Cardiac fibroblast (primary cell): ENCODE measurements around the gene SLC16A1.

Experiments
- DNase-seq, 2 donors: peaks; one replicate each; pipeline versions ENCODE4 v3.0.0 to v3.0.0-alpha.2; 2010; ENCODE audit warnings: low read depth in 2 of 2
- H3K4me3 ChIP-seq, 2 donors: replicated peaks in 1 of 2; 1 replicate in 1 of 2; 2 replicates in 1 of 2; pipeline ENCODE4 v1.5.1; 2011; ENCODE audit warnings: low read depth in 2 of 2, low read length in 2 of 2, mild to moderate bottlenecking in 2 of 2, moderate library complexity in 1 of 2
- CTCF ChIP-seq: IDR thresholded peaks from one replicate; pipeline ENCODE4 v1.5.1; 2011; ENCODE audit warnings: low read depth, mild to moderate bottlenecking, low read length, inconsistent platforms

The SLC16A1 gene

GRCh38 chr1:112877750-112878149 is 78.2 kb downstream of the SLC16A1 start:
- H3K4me3 ChIP-seq = no peak overlapping the region
- TF ChIP-seq CTCF = no peak
- no peak for DNase-seq

- TF ChIP-seq CTCF = no peak
- no peak overlapping the region for H3K4me3 ChIP-seq
- DNase-seq = no peak
Measured at GRCh38 chr1:112876315-112876714, 79.7 kb downstream of the SLC16A1 start.

DNA sequence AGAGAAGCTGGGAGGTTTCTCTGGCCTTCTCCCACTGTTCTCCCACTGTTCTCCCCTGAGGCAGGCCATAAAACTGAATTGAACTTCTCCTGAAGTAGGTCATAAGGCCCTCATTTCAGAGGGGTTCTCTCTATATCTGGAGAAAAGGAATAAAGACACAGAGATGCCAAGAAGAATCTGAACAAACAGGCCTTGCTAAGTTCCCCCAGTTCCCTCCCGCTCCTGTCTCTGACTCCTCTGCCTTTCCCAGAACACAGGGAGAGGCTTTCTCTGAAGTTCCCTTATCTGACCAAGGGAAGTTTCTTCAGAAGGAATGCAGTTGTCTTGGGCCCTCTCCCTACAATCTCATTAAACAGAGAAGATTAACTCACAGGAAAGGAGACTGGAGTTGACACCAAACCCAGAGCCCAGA is 83.4 kb downstream of the SLC16A1 start:
- no peak for TF ChIP-seq CTCF
- peak in 1 of 2 donors; percentile 60 for DNase-seq
- H3K4me3 ChIP-seq = no peak overlapping the region

- no peak for DNase-seq
- TF ChIP-seq CTCF = no peak
- H3K4me3 ChIP-seq = no peak overlapping the region
Measured at GRCh38 chr1:112870887-112871646, 84.9 kb downstream of the SLC16A1 start.

GRCh38 chr1:112869895-112870294 is 86.1 kb downstream of the SLC16A1 start:
- no peak for TF ChIP-seq CTCF
- DNase-seq = no peak
- no peak overlapping the region for H3K4me3 ChIP-seq

DNA sequence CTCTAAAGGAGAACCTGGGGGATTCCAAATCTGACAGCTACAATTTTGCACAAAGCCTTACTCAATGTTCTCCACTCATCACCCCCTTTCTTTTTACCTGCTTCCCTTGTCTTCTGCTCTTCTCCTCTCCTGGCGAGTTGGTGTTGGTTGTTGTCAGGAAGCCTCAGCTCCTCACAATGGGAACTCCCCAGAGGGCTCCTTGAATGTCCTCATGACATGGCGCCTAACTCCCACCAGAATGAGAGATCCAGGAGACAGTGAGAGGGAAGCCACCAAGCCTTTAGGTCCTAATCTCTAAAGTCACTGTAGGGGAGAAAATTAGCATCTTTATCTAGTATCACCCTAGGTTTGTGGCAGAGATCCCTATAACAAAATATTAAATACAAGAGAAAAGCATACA is 87.8 kb downstream of the SLC16A1 start:
- H3K4me3 ChIP-seq = no peak overlapping the region
- no peak for TF ChIP-seq CTCF
- DNase-seq = no peak

GRCh38 chr1:112866981-112867380 is 89.0 kb downstream of the SLC16A1 start:
- DNase-seq = no peak
- TF ChIP-seq CTCF = no peak
- no peak overlapping the region for H3K4me3 ChIP-seq
